ENCODE results near the gene PA2G4. TPM values are rescaled to one million over a fixed set of nuclear protein-coding genes. Genes with fewer than 3 reads are reported as not detected.

PA2G4 gene
- total RNA-seq, 1 experiment from 2014 or later = 406 TPM

- no TSS peak for BruUV-seq (replicated peaks)
- POLR2A ChIA-PET (ENCODE audit: unreplicated experiment) = no interaction called here
- no peak overlapping the region for H3K27ac ChIP-seq (ENCODE audit: low read length)
Observed at GRCh38 chr12:56122637-56123036, 18.3 kb downstream of the PA2G4 start.

GRCh38 chr12:56124133-56124532, 19.8 kb downstream of the PA2G4 start:
- no peaks in the 10 kb centered on the region for H3K9me2 ChIP-seq (replicated peaks; ENCODE audit: low read length)
- H3K27ac ChIP-seq (ENCODE audit: low read length) = no peak overlapping the region
- POLR2A ChIA-PET (ENCODE audit: unreplicated experiment) = no interaction called here
- ATAC-seq (no peak), DNase-seq (no peak)
- no peak for TF ChIP-seq EZH2phosphoT487 (IDR thresholded peaks at IDR 0.05; ENCODE audit: borderline replicate concordance, low read length)
- TF ChIP-seq, protein P1, sequence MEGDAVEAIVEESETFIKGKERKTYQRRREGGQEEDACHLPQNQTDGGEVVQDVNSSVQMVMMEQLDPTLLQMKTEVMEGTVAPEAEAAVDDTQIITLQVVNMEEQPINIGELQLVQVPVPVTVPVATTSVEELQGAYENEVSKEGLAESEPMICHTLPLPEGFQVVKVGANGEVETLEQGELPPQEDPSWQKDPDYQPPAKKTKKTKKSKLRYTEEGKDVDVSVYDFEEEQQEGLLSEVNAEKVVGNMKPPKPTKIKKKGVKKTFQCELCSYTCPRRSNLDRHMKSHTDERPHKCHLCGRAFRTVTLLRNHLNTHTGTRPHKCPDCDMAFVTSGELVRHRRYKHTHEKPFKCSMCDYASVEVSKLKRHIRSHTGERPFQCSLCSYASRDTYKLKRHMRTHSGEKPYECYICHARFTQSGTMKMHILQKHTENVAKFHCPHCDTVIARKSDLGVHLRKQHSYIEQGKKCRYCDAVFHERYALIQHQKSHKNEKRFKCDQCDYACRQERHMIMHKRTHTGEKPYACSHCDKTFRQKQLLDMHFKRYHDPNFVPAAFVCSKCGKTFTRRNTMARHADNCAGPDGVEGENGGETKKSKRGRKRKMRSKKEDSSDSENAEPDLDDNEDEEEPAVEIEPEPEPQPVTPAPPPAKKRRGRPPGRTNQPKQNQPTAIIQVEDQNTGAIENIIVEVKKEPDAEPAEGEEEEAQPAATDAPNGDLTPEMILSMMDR (conservative IDR thresholded peaks at IDR 0.05; ENCODE audit: low read depth, low read length) = no peak
- no peak for TF ChIP-seq EZH2 (IDR thresholded peaks at IDR 0.05; ENCODE audit: low read length, unreplicated experiment)
- H3F3A ChIP-seq (ENCODE audit: low read length, unreplicated experiment) = no peaks in the 10 kb centered on the region
- no peaks in the 10 kb centered on the region for H3K9me3 ChIP-seq (ENCODE audit: low read length)
- no peaks in the 10 kb centered on the region; the same call in 1 of the 2 replicates for H3K36me3 ChIP-seq (ENCODE audit: low read depth, low read length)
- no peaks in the 10 kb centered on the region for H3K27me3 ChIP-seq (ENCODE audit: low read length)
- intact Hi-C loops (cut with micrococcal nuclease) = no loop called here
- no TSS peak for BruUV-seq (replicated peaks)
- peaks cover 36% of the 10 kb centered on the region for H3K4me1 ChIP-seq (ENCODE audit: insufficient read depth, low read length)
- H3K4me3 ChIP-seq (ENCODE audit: low read length) = no peak overlapping the region
- CTCF ChIA-PET = no interaction called here
- peaks cover 24% of the 10 kb centered on the region for H3K79me2 ChIP-seq (ENCODE audit: low read length)
- H4K20me1 ChIP-seq (ENCODE audit: low read length) = no peaks in the 10 kb centered on the region
- no peak overlapping the region for H3K4me2 ChIP-seq (ENCODE audit: low read length)
- H3K9ac ChIP-seq (ENCODE audit: low read length) = no peak overlapping the region
- H2AFZ ChIP-seq (ENCODE audit: low read length) = no peak overlapping the region

More at GRCh38 chr12:56122637-56123036, 18.3 kb downstream of the PA2G4 start:
- Histone ChIP-seq H3K79me2 (ENCODE audit: low read length) (peaks cover 22% of the 10 kb centered on the region), H3F3A (ENCODE audit: low read length, unreplicated experiment) (no peaks in the 10 kb centered on the region), H3K9me2 (replicated peaks; ENCODE audit: low read length) (no peaks in the 10 kb centered on the region), H2AFZ (ENCODE audit: low read length) (no peak overlapping the region), H3K27me3 (ENCODE audit: low read length) (no peaks in the 10 kb centered on the region), H3K9me3 (ENCODE audit: low read length) (no peaks in the 10 kb centered on the region), H3K4me3 (ENCODE audit: low read length) (no peak overlapping the region), H3K36me3 (ENCODE audit: low read depth, low read length) (no peaks in the 10 kb centered on the region; the same call in 1 of the 2 replicates), H3K4me2 (ENCODE audit: low read length) (no peak overlapping the region), H3K4me1 (ENCODE audit: insufficient read depth, low read length) (peaks cover 41% of the 10 kb centered on the region), H4K20me1 (ENCODE audit: low read length) (no peaks in the 10 kb centered on the region), H3K9ac (ENCODE audit: low read length) (no peak overlapping the region)
- intact Hi-C loops (cut with micrococcal nuclease) = no loop called here
- no peak for ATAC-seq
- TF ChIP-seq EZH2 (IDR thresholded peaks at IDR 0.05; ENCODE audit: low read length, unreplicated experiment) (no peak), EZH2phosphoT487 (IDR thresholded peaks at IDR 0.05; ENCODE audit: borderline replicate concordance, low read length) (no peak)
- TF ChIP-seq, protein P1 (conservative IDR thresholded peaks at IDR 0.05; ENCODE audit: low read depth, low read length) = no peak
- no peak for DNase-seq
- CTCF ChIA-PET = interaction anchor here (0.5 kb wide), 1 partner anchor 68 kb away, joined by 4 read pairs; no protein-coding TSS in a partner anchor

GRCh38 chr12:56126732-56127239, 22.4 kb downstream of the PA2G4 start:
- Histone ChIP-seq H3K79me2 (ENCODE audit: low read length) (peaks cover 25% of the 10 kb centered on the region), H3K36me3 (ENCODE audit: low read depth, low read length) (peaks cover 12% of the 10 kb centered on the region; the same call in 1 of the 2 replicates), H4K20me1 (ENCODE audit: low read length) (no peaks in the 10 kb centered on the region), H3K27ac (ENCODE audit: low read length) (no peak overlapping the region), H3K4me2 (ENCODE audit: low read length) (peak overlapping the region; percentile 93), H3K27me3 (ENCODE audit: low read length) (no peaks in the 10 kb centered on the region), H3K4me1 (ENCODE audit: insufficient read depth, low read length) (peaks cover 33% of the 10 kb centered on the region), H3K4me3 (ENCODE audit: low read length) (peak overlapping the region; percentile 66; the same call in 1 of the 2 replicates), H2AFZ (ENCODE audit: low read length) (no peak overlapping the region), H3K9ac (ENCODE audit: low read length) (peak overlapping the region; percentile 56; the same call in 1 of the 2 replicates), H3K9me3 (ENCODE audit: low read length) (no peaks in the 10 kb centered on the region), H3K9me2 (replicated peaks; ENCODE audit: low read length) (no peaks in the 10 kb centered on the region), H3F3A (ENCODE audit: low read length, unreplicated experiment) (no peaks in the 10 kb centered on the region)
- intact Hi-C loops (cut with micrococcal nuclease) = loop anchor here (1.0 to 2.0 kb wide), 4 partner anchors 26 to 98 kb away; partner anchors contain the start of genes MYL6, MYL6B, NABP2 and SMARCC2
- ChIA-PET CTCF (interaction anchor here (1.0 kb wide), 1 partner anchor 62 kb away, joined by 5 read pairs; the partner anchor contains the start of gene SMARCC2), POLR2A (ENCODE audit: unreplicated experiment) (interaction anchor here (0.6 kb wide), 1 partner anchor 19 kb away, joined by 8 read pairs; no protein-coding TSS in a partner anchor)
- ATAC-seq = no peak
- BruUV-seq (replicated peaks) = no TSS peak
- no peak for TF ChIP-seq EZH2phosphoT487 (IDR thresholded peaks at IDR 0.05; ENCODE audit: borderline replicate concordance, low read length)
- TF ChIP-seq, protein P1 (conservative IDR thresholded peaks at IDR 0.05; ENCODE audit: low read depth, low read length) = no peak
- no peak for TF ChIP-seq EZH2 (IDR thresholded peaks at IDR 0.05; ENCODE audit: low read length, unreplicated experiment)
- no peak for DNase-seq

Data from PC-3 (cell line).